Measurements from ENCODE around the gene GAB1. TPM values are rescaled to one million over a fixed set of nuclear protein-coding genes. Genes with fewer than 3 reads are reported as not detected.

Gene GAB1
- total RNA-seq, 1 experiment from 2014 or later, result 46.9 TPM

GRCh38 chr4:143367863-143368262 is 31.2 kb downstream of the GAB1 start:
- ChIA-PET CTCF (no interaction called here), POLR2A (no interaction called here)
- Histone ChIP-seq H3K27me3 (replicated peaks; ENCODE audit: control insufficient read depth, insufficient read depth, low read length) (no peaks in the 10 kb centered on the region), H3K4me3 (ENCODE audit: low read depth, low read length) (no peak overlapping the region), H3K36me3 (ENCODE audit: control insufficient read depth, insufficient read depth, low read length) (no peaks in the 10 kb centered on the region), H3K9me3 (no peaks in the 10 kb centered on the region), H3K4me1 (peaks cover 5% of the 10 kb centered on the region; the same call in 1 of the 2 replicates)
- peaks cover 12% of the 10 kb centered on the region for H3K9me3 Mint-ChIP-seq (ENCODE audit: unreplicated experiment)
- no peak for TF ChIP-seq CTCF (IDR thresholded peaks at IDR 0.05; ENCODE audit: insufficient read depth in 1 of 2, low read depth in 1 of 2, low read length in 1 of 2, severe bottlenecking in 1 of 2, unreplicated experiment in 1 of 2)
- no peak overlapping the region for H3K27ac Mint-ChIP-seq (ENCODE audit: unreplicated experiment)
- BruUV-seq (replicated peaks), result no TSS peak
- intact Hi-C loops (cut with micrococcal nuclease; ENCODE audit: unreplicated experiment), result no loop called here
- H3K4me3 Mint-ChIP-seq (ENCODE audit: unreplicated experiment), result no peak overlapping the region
- peaks cover 28% of the 10 kb centered on the region for H3K4me1 Mint-ChIP-seq (ENCODE audit: low read depth, unreplicated experiment)
- H3K36me3 Mint-ChIP-seq (ENCODE audit: insufficient read depth, unreplicated experiment), result peaks cover 15% of the 10 kb centered on the region
- no peaks in the 10 kb centered on the region for H3K27me3 Mint-ChIP-seq (ENCODE audit: insufficient read depth, unreplicated experiment)
- no peak for DNase-seq

- Mint-ChIP-seq H3K27ac (ENCODE audit: unreplicated experiment) (no peak overlapping the region), H3K4me1 (ENCODE audit: low read depth, unreplicated experiment) (peaks cover 24% of the 10 kb centered on the region), H3K27me3 (ENCODE audit: insufficient read depth, unreplicated experiment) (no peaks in the 10 kb centered on the region), H3K9me3 (ENCODE audit: unreplicated experiment) (peaks cover 12% of the 10 kb centered on the region), H3K4me3 (ENCODE audit: unreplicated experiment) (no peak overlapping the region), H3K36me3 (ENCODE audit: insufficient read depth, unreplicated experiment) (peaks cover 15% of the 10 kb centered on the region)
- H3K4me3 ChIP-seq (ENCODE audit: low read depth, low read length), result no peak overlapping the region
- BruUV-seq (replicated peaks), result no TSS peak
- CTCF ChIA-PET, result no interaction called here
- no peaks in the 10 kb centered on the region for H3K27me3 ChIP-seq (replicated peaks; ENCODE audit: control insufficient read depth, insufficient read depth, low read length)
- DNase-seq, result no peak
- H3K4me1 ChIP-seq, result peaks cover 15% of the 10 kb centered on the region
- TF ChIP-seq CTCF (IDR thresholded peaks at IDR 0.05; ENCODE audit: insufficient read depth in 1 of 2, low read depth in 1 of 2, low read length in 1 of 2, severe bottlenecking in 1 of 2, unreplicated experiment in 1 of 2), result no peak
- no peaks in the 10 kb centered on the region for H3K9me3 ChIP-seq
- no peaks in the 10 kb centered on the region for H3K36me3 ChIP-seq (ENCODE audit: control insufficient read depth, insufficient read depth, low read length)
- POLR2A ChIA-PET, result no interaction called here
- intact Hi-C loops (cut with micrococcal nuclease; ENCODE audit: unreplicated experiment), result no loop called here
Observed at GRCh38 chr4:143369552-143369951, 32.9 kb downstream of the GAB1 start.

- peaks cover 15% of the 10 kb centered on the region for H3K36me3 Mint-ChIP-seq (ENCODE audit: insufficient read depth, unreplicated experiment)
- TF ChIP-seq CTCF (IDR thresholded peaks at IDR 0.05; ENCODE audit: insufficient read depth in 1 of 2, low read depth in 1 of 2, low read length in 1 of 2, severe bottlenecking in 1 of 2, unreplicated experiment in 1 of 2), result no peak
- no peak overlapping the region for H3K27ac Mint-ChIP-seq (ENCODE audit: unreplicated experiment)
- H3K27me3 ChIP-seq (replicated peaks; ENCODE audit: control insufficient read depth, insufficient read depth, low read length), result no peaks in the 10 kb centered on the region
- intact Hi-C loops (cut with micrococcal nuclease; ENCODE audit: unreplicated experiment), result no loop called here
- BruUV-seq (replicated peaks), result no TSS peak
- peaks cover 27% of the 10 kb centered on the region for H3K4me1 ChIP-seq
- peaks cover 12% of the 10 kb centered on the region for H3K9me3 Mint-ChIP-seq (ENCODE audit: unreplicated experiment)
- DNase-seq, result no peak
- CTCF ChIA-PET, result no interaction called here
- H3K4me3 Mint-ChIP-seq (ENCODE audit: unreplicated experiment), result no peak overlapping the region
- H3K4me1 Mint-ChIP-seq (ENCODE audit: low read depth, unreplicated experiment), result peaks cover 42% of the 10 kb centered on the region
- no peaks in the 10 kb centered on the region for H3K27me3 Mint-ChIP-seq (ENCODE audit: insufficient read depth, unreplicated experiment)
- no peaks in the 10 kb centered on the region for H3K36me3 ChIP-seq (ENCODE audit: control insufficient read depth, insufficient read depth, low read length)
- no peaks in the 10 kb centered on the region for H3K9me3 ChIP-seq
- H3K4me3 ChIP-seq (ENCODE audit: low read depth, low read length), result no peak overlapping the region
- POLR2A ChIA-PET, result no interaction called here
Observed at GRCh38 chr4:143372093-143372915, 35.6 kb downstream of the GAB1 start.
